ENCODE results near the gene MGAT5.

Gene MGAT5, protein sequence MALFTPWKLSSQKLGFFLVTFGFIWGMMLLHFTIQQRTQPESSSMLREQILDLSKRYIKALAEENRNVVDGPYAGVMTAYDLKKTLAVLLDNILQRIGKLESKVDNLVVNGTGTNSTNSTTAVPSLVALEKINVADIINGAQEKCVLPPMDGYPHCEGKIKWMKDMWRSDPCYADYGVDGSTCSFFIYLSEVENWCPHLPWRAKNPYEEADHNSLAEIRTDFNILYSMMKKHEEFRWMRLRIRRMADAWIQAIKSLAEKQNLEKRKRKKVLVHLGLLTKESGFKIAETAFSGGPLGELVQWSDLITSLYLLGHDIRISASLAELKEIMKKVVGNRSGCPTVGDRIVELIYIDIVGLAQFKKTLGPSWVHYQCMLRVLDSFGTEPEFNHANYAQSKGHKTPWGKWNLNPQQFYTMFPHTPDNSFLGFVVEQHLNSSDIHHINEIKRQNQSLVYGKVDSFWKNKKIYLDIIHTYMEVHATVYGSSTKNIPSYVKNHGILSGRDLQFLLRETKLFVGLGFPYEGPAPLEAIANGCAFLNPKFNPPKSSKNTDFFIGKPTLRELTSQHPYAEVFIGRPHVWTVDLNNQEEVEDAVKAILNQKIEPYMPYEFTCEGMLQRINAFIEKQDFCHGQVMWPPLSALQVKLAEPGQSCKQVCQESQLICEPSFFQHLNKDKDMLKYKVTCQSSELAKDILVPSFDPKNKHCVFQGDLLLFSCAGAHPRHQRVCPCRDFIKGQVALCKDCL

DNA sequence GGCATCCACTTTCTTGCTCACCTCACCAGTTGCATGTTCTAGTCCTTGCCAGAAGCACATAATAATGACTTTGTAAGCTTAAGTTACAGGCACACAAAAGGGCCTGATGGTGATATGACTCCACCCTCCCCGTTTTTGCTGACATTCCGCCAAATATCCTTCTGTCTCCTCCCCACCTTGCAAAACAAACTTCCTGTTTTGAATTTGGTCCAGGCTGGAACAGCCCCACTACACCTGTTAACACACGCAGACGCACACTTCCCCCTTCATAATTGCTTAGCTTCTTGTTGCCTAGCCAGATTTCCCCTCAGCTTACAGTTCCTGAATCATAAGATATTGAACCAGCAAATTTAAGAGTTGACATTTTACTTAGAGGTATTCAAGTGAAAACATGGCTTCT, at the start of gene MGAT5:
Gene MGAT5 (plus strand): TSS at position 269 of the 400 bp plus-strand sequence. CDS start 332 bp downstream, outside the sequence.
- no peak for DNase-seq

DNA sequence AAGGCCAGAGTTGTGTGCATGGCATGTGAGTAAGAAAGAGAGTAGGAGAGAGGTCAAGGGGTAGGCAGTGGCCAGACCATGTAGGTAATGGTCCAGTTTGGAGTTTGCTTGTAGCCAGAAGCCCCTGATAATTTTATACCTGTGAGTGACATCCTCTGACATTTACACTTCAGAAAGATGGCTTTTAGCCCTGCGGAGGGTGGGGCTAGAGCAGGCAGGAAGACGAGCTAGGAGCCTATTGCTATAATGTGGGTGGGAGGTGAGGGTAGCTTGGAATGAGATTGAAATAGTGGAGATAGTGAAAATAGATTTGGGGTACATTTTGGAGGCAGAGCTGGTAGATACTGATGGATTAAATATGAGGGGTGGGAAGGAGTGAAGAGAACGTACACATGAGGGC, 48.8 kb upstream of the MGAT5 start:
- DNase-seq, result no peak

DNA sequence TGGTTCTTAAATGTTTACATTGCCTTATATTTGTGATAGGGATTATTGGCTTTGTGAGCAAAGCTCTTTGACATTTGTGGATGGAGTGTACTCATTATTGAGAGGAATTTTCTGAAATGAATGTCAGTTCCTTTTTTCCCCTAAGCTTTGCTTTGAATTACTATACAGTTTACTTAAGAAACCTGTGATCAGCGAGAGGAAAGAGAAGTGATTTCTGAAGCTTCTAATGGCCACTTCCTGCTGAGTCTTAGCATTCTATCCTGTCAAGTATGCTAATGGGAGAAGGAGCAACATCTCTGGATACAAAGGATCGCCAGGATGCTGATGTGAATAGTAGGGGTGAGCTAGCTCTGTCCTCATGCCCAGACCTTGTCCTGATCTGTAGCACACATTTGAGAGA, 47.8 kb upstream of the MGAT5 start:
- no peak for DNase-seq

DNA sequence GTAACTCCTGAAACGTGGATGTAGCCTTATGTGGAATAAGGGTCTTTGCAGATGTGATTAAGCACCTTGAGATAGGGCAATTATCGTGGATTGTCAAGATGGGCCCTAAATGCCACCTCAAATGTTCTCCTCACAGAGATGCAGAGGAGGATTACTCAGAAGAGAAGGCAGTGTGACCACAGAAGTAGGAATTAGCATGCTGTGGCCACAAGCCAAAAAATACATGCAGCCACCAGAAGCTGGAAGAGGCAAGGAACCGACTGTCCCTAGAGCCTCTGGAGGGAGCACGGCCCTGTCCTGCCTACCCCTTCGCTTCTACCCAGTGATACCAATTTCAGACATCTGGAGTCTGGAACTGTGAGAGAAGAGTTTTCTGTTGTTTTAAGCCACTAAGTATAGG, 47.3 kb upstream of the MGAT5 start:
- no peak for DNase-seq

DNA sequence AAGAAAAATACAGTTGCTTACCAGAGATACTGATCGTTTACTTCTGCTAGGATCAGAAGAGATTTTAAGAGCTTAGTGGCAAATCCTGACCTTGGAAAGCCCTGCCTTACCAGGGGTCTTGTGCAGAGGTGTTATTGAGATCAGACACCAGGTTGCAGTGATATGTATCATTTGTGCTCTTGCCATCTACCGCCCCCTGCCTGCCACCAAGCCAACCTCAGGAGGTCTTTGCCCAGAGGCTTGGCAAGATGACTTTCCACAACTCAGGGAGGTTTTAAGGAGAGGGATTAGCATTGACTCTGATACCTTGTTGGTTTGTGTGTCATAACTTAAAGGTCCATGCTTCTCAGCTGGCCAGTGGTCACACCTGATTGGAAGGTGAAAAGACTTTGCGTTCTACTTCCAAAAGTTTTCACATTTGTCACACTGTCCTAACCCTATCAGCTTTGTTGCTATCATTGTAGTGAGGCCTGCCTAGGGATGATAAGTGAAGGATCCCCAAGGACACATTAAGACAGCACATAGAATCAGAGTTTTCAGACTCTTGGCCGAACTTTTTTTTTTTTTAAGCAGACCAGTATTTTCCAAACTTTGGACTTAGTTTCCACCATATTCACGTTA, 46.2 kb upstream of the MGAT5 start:
- DNase-seq, result peak; percentile 57

DNA sequence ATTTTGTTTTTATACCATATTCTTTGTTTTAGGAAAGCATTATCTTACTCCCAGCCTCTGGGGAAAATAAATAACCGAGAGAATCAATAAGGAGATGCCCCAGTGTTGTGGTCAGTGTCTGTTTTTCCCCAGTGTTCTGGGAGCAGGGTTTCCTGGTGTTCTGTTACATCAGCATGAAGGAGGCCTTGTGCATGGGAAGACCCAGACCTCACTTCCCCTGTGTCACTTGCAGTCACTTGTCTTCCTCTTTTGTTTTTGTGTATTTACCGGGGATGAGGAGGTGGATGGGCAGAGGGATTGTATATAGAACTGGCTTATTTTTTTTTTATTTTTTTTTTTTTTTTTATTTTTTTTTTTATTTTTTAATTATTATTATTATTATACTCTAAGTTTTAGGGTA, 45.0 kb upstream of the MGAT5 start:
- DNase-seq, result no peak

DNA sequence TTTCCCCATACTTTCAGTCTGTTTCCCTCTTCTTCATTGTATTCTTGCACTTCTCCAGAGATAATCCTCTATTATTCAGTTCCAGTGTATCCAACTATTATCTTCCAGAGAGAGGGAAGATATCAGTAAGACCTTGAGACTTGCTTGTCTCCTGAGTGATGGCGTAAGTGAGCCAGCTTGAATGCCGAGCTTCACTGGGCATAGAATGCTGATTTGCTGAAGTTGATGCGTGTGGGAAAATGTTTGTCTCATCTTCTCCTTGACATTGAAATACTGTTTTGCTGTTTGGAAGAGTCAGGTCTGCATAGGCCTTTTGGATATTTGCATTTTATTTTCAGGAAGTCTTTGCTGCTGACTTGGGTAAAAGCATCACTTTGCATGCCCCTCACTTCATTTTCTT, 41.1 kb upstream of the MGAT5 start:
- DNase-seq, result no peak

DNA sequence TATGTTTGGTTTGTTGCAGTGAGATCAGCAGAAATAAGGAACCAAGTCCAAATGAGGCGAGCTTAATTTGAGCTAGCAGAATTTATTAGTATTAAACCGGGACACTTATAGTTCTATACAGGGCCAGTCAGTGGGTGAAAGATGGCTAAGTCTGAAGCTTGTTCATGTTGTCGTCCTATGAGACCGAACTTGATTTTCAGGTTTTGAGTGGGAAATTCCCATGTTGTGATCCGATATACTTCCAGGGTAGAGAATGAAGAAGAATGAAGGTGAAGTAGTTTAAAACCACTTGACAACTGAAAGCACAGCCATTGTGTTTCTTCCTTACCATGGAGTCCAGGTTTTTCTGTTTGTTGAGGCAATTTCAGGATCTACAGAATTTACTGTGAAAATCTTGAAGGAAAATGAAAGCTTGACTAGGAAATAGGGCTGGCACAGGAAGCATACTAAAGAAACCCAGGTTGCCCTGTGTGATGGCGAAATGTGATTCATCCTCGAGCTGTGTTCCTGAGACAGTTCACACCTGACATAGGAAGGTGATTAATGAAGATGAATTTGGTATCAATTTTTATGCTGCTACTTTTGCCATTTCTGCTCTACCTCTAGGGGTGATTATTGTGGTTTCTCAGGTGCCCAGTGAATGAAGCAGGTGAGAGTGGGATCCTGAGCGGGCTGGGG, 37.6 kb upstream of the MGAT5 start:
- no peak for DNase-seq

DNA sequence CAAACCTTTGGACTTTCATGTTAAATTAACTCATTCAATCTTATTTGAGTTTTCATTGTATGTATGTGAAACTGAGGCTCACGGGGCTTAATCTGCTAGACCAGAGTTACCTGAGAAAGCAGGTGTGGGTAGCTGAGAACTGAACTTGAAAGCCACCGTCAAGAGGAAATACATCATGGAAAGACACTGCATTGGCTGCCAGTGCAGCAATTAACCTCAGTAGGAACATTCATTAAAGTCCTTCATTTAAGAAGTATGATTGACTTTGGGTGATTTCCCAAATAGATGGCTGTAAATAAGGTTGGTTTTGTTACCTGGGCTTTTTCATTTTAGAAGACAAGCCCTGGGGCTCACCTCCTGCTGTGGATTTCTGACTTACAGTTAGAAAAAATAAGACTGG, 36.5 kb upstream of the MGAT5 start:
- no peak for DNase-seq

DNA sequence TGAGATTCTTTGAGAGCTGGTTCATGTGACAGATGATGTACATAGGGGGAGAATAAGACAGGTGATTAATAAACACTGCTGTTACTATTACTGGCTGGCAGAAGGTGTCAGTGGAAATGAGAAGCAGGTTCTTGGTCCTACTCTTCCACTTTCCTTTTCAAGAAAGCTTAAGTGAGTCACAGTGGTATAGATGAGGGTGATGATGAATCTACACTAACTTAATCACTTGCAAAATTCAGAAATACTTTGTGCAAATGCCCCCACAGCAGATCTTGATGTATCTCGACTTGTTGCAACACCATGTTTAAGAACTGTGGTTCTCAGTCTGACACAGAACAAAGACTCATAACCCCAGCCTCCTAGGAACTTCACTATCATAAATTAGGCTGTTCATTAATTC, 35.9 kb upstream of the MGAT5 start:
- peak; percentile 42 for DNase-seq

DNA sequence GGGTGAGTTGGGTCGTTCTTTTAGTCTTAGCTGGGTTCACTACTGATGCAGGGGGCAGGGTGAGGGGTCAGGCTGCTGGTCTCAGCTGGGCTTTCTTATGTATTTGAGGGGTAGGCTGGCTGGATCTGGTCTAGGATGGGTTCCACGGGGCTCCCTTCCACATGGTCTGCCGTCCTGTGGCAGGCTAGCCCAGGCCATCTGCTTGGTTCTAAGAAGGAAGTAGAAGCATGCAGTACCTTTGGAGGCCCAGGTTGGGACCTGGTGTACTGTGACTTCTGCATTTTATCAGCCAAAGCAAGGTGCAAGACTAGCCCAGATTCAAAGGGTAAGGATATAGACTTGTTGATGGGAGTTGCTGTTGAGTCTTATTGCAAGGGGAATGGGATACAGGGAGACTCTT, 35.5 kb upstream of the MGAT5 start:
- DNase-seq, result no peak

DNA sequence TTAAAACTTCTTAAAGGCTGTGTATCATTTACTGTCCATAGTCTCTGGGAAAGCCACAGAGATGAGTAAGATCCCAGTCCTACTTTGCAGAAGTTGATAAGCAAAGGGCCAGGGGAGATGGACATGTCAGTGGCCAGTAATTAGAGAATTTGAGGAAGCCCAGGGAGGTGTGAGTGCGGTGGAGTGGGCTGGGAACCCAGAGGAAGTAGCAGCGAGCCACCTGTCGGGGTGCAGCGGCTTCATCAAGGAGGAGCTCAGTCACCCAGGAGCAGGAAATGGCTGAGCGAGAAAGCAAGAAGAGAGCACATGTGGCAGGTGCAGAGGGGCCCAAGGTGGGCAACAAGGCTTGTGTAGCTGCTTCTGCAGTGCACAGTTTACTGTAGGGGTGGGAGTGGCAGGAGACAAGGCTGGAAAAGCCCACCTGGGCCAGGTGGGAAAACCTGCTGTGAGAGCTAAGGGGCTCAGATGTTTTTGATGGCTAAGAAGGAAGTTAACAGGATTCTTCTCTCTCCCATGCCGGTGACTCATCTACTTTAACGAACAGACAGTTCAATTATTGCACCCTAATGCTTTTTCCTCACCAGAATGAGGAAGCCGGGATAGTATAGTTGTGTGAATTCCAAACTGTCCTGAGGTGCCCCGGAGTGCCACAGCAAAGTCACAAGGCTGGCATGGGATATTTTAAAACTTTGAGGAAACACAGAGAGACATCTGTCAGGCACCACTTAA, 34.8 kb upstream of the MGAT5 start:
- no peak for DNase-seq

DNA sequence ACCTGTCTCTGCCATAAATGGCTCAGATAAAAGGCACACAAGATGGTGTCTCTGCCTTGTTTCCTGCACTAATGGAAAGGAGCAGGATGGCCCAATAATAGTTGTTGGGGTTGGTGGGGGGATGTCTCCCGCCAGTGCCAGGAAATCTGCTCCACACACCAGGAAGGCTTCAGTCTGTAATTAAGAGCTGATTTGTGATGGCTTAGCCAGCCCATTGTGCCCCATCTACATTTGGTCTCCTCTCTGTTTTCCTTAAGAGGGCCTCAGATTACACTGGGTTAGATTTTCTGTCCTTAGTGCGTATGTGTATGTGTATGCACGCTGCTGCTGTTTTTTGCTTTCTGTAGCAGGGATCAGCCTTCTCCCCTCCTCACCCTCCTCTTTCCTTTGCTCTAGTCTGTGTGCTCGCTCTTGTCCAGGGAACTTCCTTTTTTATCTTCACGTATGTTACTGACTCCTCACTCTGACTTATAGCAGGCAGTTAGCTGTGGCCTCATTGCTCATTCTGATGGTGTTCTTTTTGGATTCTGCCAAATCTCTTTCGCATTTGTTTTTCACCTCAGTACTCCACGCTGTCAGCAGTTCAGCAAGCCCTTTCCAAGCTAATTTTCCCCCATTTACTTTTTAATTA, 33.4 kb upstream of the MGAT5 start:
- DNase-seq, result no peak

DNA sequence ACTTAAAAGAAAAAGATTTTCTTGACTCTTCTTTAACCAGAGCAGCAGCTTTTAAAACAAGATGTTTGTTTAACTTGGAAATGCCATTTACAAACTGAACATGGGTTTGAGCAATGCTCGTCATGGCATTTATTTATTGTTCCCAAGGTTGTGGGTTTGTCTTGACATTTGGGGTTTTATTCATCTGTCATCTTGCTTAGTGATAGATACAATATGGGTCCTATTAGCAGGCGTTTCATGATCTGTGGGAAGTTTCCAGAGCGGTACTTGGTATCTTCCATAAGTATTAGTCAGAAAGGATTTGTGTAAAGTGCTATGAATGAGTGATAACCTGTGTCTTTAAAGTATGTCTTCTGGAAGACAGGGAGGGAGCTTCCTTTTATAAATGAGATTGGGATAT, 29.9 kb upstream of the MGAT5 start:
- no peak for DNase-seq

DNA sequence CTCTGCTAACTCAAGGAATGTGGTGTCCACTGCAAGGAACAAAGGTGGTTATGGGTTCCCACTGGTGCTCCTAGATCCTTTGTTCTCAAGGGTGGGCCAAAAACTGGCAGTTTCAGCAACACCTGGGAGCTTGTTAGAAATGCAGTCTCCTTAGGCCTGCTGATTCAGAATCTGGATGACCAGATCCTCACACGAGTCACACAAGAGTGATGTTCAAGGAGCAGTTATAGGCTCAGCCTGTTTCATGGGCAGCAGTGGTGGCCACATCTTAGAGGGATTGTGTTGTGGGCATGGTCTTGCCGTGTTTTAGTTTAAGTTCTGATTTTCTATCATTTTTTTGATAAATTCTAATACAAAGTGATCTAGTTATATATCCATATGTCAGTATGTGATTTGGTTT, 28.7 kb upstream of the MGAT5 start:
- DNase-seq, result no peak

DNA sequence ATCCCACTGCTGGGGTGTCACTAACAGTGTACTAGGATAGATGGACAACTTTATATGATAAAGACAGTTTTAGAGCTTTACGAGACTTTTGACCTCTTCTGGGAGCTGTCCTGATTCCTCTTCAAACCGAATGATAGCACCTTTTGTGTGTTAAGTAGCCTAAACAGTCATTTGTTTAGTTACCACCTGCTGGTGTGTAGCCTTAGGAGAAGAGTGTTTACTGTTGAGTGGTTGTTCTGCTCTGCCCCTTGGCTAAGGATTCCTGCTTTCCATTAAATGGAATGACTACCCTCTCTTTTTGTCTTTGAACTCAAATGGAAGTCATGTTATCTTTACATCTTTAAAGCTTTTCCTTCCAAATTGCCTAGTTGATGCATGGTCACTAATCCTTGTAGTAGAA, 28.0 kb upstream of the MGAT5 start:
- DNase-seq, result no peak

DNA sequence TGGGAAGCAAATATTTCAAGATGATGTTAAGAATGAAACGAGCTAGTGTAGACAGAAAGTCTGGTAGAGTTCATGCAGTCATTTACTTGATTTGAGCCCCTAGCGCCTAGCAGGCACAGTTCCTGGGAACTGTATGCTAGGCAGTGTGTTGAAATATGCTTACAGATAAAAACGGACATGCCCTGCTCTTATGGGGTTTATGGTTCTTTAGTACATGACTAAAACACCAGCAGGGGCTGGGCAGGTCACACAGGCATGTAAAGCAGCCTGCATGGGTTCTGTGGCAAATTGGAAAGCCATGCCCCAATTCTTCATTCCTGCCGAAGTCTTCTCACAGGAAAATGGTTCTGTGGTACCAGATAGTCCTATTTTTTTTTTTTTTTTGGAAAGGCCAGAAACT, 27.3 kb upstream of the MGAT5 start:
- no peak for DNase-seq

DNA sequence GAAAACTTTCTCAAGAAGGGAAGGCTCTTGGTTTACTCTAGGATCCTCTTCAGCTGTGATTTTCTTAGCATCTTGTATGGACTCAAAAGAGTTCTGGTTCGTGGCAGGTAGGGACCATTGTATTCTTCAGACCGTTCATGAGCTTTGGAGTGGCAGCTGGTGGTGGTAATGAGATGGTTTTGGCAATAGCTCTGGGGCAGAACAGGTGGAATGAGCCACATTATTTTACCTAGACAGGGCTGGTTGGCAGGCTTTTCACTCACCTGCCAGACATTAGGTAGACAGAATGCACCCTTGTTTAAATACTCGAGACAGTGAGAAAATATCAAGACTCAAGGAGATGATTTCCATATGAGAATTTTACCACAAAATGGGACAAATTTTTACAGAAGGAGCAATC, 26.2 kb upstream of the MGAT5 start:
- no peak for DNase-seq

DNA sequence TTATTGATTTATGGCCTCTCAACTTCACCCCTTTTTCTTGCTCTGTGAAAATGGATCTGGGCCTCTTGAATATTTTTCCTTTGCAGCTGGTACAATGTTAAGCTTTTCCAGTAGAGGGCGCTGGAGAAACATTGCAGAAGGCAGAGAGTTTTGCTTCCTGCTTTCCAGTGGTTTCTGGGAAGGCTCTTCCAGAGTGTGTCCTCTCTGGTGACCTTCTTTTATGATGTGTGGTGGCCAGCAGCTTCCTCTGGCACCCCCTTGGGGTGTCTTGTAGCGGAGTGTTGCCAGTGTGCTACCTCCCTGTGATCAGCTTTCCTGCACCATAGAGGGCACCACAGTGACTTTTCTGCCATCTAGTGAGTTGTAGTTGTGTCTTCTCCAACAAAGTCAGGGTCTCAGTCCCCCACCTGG, 25.4 kb upstream of the MGAT5 start:
- DNase-seq, result no peak

DNA sequence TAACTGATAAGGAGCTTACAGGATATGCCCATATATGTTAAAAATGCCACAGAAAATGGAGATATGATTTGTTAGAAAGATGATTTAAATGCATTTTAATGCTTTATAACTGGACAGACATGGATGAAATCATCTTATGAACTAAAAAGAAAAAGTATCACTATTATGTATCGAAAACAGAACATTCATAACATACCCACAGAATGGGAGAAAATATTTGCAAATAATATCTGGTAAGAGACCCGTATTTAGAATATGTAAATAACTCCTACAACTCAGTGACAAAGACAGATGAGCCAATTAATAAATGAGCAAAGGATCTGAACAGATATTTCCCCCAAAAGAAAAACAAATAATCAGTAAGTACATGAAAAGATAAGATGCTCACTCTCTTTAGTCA, 24.3 kb upstream of the MGAT5 start:
- no peak for DNase-seq

DNA sequence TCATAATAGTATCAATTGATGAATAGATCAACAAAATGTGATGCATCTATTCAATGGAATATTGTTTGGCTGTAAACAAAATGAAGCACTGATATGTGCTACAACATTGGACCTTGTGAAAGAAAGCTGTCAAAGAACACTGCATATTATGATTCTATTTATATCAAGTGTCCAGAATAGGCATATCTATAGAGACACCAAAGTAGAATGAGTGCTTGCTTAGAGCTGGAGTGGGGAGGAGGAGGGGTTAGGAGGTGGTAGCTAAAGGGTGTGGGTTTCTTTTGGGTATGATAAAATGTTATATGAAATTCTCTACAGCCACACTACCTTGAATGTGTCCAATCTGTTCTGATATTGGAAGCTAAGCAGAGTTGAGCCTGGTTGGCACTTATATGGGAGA, 23.0 kb upstream of the MGAT5 start:
- no peak for DNase-seq

DNA sequence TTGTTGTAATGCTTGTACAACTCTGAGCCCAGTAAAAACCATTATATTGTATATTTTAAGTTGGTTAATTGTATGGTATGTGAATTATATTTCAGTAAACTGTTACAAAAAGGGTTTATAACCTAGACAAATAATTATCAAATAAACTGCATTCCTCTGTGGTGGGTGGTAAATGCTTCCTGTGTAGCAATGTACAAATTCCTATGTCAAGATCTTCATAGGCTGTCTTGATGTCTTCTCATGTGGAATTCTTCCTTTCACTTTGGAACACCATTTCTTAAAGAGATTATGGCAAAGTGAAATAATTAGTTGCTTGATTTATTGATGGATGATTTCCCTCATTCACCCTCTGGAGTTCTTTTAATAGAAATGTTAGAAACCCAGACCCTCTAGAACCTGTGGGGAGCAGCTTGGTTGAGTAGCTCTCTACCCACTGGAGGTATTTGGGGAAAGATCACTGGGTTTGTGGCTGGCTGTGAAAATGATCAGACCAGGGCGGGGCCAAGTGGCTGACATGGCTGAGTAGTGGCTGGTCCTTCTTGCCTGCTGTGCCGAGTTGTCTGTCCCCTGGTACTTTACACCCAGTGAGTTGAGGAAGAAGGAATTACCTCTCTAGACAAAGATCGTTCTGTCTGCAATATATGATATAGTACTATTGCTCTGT, 22.4 kb upstream of the MGAT5 start:
- no peak for DNase-seq

All from stimulated activated CD4-positive, alpha-beta T cell treated with anti-CD3 and anti-CD28 coated beads, Interleukin-1b, Interleukin-23, amount 100 ng/mL, for 48 hours (primary cell).